Activated CD8-positive, alpha-beta memory T cell treated with anti-CD3 and anti-CD28 coated beads, Interleukin-2, amount 50 U/mL, for 4 hours (primary cell): ENCODE data around the gene PLEKHA4.
"Not testable (repeated sequence)": the region's sequence is repeated elsewhere in the genome, so short reads cannot be mapped to it uniquely, and the experiment has no call there.

Source experiments
- DNase-seq: peaks from one replicate; pipeline ENCODE4 v3.0.0-alpha.2; 2020

Gene PLEKHA4, protein sequence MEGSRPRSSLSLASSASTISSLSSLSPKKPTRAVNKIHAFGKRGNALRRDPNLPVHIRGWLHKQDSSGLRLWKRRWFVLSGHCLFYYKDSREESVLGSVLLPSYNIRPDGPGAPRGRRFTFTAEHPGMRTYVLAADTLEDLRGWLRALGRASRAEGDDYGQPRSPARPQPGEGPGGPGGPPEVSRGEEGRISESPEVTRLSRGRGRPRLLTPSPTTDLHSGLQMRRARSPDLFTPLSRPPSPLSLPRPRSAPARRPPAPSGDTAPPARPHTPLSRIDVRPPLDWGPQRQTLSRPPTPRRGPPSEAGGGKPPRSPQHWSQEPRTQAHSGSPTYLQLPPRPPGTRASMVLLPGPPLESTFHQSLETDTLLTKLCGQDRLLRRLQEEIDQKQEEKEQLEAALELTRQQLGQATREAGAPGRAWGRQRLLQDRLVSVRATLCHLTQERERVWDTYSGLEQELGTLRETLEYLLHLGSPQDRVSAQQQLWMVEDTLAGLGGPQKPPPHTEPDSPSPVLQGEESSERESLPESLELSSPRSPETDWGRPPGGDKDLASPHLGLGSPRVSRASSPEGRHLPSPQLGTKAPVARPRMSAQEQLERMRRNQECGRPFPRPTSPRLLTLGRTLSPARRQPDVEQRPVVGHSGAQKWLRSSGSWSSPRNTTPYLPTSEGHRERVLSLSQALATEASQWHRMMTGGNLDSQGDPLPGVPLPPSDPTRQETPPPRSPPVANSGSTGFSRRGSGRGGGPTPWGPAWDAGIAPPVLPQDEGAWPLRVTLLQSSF

DNA sequence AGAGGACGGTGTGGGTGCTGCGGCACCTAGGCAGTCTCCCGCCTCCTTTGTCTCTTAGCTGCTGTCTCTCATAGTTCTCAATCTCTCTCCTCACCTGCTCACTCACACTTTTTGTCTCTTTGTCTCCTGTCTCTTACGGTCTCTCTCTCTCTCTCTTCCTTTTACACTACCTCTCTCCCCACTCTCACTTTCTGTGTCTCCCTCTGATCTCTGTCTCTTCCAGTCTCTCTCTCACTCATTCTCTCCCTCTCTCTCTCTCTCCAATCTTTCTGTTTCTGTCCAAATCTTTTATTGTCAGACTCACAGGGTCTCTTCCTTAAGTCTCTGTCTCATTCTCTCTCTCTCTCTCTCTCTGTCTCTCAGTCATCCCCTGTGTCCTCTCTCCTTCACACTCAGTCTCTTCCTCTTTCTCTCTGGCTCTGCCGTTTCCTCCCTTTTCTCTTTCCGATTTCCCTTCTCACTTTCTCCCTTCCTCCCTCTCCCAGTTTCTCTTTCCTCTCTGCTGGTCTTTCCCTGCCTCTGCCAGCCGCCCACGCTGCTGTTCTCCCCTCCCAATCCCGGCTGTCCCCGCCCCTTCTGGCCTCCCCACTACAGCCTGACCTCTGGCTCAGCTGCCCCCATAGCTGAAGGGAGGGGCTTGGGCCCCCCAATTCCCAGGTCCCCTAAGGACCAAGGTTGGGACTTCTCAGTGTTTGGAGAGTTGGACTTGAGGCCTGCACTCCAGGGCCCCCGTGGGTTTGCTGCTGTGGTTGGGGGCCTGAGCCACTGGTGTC lies at the start of gene PLEKHA4:
Gene PLEKHA4 (minus strand): TSS at position 504 of the 773 bp plus-strand sequence. CDS start 997 bp downstream, outside the sequence.
- DNase-seq, result no peak

DNA sequence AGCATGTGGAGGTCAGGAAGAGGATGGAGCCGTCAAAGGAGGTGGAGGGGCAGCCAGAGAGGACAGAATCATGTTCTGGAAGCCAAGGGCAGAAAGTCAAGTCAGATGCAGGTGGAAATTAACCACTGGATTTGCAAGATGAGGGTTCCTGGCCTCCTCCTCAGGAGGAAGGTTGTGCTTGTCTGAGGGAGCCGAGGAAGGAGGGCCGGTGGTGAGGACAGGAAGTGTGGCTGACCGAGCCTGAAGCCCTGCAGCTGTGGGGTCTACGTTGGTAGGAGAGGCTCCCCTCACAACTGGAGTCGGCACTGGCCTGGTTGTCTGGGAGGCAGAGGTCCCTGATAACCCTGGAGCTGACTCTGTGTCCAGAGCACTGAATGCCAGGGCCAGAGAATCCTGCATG lies 49.7 kb upstream of the PLEKHA4 start:
- DNase-seq, result no peak

DNA sequence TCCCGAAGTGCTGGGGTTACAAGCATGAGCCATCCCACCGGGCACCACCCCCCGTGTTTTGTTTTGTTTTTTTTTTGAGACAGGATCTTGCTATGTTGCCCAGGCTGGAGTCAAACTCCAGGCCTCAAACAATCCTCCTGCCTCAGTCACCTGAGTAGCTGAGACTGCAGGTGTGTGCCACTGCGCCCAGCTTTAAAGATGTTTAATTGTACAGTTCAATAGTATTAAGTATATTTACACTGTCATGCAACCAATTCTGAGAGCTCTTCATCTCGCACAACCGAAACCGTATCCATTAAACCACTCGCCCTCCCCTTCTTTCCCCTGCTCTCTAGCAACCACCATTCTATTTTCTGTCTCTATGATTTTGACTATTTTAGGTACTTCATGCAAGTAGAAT lies 47.3 kb upstream of the PLEKHA4 start:
- DNase-seq, result no peak

DNA sequence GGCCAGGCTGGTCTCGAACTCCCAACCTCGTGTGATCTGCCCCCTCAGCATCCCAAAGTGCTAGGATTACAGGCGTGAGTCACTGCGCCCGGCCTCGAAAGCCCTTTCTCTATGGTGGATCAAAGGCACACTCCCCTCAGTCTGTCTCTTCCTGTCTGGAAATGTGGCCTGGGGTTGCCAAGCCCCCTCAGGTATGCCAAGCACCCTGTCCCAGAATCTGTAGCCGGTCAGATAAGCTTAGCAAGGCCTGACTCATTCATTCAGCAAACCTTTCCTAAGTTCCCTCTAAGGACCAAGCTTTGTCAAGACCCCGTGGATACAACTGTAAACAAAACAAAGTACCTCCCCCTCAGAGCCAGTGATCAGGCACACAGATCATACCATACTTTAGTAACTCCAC lies 45.8 kb upstream of the PLEKHA4 start:
- no peak for DNase-seq

DNA sequence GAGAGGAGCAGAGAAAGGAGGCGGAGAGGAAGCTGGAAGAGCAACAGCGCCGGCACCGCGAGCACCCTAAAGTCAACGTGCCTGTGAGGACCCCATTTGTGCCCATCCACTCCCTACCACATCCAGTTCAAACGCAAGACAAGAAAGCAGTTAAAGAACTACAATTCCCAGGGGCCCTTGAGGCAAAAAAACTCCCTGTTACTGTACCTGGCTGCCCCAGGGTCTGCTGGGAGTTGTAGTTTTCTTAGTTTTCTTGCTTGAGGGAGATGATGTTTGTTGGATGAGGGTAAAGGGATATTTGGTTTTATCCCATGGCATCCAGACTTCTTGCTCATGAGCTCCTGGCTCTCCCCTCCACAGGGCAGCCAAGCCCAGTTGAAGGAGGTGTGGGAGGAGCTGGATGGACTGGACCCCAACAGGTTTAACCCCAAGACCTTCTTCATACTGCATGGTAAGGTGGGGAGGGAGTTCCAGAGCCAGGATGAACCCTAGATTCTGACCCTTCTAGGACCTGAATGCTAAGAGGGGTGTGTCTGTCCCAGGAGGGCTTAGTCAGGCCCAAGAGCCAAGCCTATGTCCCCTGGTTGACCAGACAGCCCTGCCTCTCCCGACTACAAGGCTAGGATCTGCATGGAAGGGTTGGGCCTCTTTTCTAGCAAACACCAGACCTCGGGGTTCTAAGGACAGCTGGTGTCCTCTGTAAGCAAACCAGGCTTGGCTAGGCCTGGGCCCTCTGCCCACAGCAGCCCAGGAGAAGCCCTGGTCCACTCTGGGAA lies 44.9 kb upstream of the PLEKHA4 start:
- DNase-seq, result no peak

DNA sequence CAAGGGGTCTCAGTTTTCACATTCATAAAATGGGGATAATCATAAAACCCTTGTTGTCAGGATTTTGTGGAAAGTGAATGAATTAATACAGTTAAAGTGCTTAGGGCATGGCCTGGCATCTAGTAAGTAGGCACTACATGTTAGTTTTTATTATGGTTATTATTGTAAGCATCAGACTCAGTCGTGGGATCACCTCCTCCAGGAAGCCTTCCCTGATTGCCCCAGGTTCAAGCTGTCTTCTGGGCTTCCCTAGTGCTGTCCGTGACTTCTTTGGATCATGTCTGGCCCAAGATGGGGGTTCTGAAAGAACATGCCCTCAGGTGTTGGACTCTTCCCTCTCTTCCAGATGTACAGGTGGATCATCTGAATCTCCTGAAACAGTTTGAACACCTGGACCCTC lies 42.4 kb upstream of the PLEKHA4 start:
- DNase-seq, result no peak

DNA sequence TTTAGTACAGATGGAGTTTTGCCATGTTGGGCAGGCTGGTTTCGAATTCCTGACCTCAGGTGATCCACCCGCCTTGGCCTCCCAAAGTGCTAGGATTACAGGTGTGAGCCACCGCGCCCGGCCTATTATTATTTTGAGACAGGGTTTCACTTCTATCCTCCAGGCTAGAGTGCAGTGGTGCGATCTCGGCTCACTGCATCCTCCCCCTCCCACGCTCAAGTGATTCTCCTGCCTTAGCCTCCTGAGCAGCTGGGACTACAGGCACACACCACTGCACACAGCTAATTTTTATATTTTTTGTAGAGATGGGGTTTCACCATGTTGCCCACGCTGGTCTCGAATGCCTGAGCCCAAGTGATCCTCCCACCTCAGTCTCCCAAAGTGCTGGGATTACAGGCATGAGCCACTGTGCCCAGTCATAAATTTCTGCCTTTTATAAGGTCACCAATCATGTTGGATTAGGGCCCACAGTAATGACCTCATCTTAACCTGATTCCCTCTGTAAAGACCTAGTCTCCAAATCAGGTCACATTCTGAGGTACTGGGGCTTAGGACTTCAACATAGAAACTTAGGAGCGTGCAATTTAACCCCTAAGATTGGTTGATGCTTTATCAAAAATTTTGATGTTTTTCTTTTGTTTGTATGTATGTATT lies 41.1 kb upstream of the PLEKHA4 start:
- not testable (repeated sequence) for DNase-seq

DNA sequence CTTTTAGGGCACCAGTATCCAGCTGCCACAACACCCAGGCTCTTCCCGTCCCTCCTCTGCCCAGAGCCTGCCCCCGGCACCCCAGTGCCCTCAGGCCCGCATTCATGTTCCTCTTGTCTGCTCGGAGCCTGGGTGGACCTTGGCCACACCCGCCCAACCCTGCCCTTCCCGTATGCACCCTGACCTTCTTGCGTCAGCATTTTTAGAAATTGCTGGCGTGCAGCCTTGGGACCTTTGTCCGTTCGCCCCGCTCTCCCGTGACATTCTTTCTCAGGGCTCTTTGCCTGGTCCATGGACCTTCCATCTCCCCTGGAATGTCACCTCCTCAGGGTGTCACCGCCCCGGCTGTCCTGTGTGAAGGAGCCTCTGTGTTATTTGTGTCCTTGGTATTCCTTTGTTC lies 39.3 kb upstream of the PLEKHA4 start:
- no peak for DNase-seq

DNA sequence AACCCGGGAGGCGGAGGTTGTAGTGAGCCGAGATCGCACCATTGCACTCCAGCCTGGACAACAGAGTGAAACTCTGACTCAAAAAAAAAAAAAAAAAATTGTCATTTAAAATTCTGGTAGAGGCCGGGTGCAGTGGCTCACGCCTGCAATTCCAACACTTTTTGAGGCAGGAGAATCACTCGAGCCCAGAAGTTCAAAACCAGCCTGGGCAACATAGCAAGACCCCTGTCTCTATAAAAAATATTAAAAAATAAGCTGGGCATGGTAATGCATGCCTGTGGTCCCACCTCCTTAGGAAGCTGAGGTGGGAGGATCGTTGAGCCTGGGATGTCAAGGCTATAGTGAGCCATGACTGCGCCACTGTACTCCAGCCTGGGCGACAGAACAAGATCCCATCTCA lies 37.9 kb upstream of the PLEKHA4 start:
- no peak for DNase-seq

DNA sequence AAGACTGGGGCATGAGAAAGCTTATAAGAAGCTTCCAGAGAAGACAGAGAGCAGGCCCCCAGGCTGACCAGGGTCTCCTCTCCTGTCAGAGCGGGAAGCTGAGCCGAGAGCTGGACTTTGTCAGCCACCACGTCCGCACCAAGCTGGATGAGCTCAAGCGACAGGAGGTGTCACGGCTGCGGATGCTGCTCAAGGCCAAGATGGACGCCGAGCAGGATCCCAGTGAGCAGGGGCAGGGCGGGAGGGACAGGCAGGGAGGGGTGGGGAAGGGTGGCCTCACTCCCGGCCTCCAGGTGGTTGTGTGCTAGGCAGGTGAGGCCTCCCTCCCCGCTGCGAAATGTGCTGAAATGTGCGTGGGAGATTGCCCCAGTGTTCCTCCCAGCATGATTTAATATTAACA lies 37.2 kb upstream of the PLEKHA4 start:
- no peak for DNase-seq

DNA sequence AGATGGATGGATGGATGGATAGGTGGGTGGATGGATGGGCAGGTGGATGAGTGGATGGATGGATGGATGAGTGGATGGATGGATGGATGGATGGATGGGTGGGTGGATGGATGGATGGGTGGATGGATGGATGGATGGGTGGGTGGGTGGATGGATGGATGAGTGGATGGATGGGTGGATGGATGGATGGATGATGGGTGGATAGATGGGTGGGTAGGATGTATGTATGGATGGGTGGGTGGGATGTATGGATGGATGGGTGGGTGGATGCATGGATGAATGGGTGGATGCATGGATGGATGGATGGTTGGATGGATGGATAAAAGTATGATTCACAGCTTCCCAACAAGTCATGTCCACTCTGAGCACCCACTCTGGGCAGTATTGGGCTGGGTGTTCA lies 35.4 kb upstream of the PLEKHA4 start:
- DNase-seq, result not testable (repeated sequence)

DNA sequence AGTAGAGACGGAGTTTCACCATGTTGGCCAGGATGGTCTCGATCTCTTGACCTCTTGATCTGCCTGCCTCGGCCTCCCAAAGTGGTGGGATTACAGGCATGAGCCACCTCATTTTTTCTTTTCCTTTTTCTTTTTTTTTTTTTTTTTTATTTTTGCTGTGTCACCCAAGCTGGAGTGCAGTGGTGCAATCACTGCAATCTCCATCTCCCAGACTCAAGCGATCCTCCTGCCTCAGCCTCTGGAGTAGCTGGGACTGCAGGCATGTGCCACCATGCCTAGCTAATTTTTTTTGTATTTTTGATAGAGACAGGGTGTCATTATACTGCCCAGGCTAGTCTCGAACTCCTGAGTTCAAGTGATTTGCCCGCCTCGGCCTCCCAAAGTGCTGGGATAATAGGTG lies 33.9 kb upstream of the PLEKHA4 start:
- not testable (repeated sequence) for DNase-seq

DNA sequence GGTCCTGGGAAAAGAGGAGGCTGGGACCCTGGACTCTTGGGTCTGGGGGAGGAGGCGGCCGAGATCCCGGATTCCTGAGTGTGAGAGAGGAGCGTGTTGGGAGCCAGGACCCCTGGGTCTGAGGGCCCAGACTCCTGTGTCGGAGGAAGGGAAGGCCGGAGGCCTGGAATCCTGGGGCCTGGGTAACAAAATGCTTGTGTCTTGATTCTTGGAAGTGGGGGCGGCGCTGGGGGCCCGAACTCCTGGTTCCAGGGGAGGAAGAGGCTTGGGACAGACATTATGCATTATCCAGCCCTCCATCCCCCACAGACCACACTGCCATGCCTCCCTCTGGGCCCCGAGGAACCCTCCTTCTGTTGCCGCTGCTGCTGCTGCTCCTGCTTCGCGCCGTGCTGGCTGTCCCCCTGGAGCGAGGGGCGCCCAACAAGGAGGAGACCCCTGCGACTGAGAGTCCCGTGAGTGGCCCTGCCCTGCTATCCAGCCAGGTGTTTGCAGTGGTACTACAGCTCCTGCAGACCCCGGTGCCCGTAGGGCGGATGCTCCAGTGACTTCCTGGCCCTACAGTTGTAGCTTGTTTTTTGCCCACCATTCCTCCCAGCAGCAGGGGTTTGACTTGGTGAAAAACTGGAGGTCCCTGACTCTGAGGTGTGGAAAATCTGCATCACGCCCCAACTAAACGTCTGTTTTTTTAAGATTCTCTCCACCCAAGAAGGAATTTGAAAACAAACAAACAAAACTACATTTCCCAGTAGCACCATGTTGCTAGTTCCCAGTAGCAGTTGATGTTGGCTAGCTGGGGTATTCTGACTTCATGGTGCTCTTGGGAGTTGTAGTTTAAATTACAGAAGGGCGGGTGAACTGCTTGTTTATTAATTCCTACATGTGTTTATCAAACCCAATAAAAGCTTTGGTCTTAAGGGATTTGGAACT lies 32.3 kb upstream of the PLEKHA4 start:
- no peak for DNase-seq

DNA sequence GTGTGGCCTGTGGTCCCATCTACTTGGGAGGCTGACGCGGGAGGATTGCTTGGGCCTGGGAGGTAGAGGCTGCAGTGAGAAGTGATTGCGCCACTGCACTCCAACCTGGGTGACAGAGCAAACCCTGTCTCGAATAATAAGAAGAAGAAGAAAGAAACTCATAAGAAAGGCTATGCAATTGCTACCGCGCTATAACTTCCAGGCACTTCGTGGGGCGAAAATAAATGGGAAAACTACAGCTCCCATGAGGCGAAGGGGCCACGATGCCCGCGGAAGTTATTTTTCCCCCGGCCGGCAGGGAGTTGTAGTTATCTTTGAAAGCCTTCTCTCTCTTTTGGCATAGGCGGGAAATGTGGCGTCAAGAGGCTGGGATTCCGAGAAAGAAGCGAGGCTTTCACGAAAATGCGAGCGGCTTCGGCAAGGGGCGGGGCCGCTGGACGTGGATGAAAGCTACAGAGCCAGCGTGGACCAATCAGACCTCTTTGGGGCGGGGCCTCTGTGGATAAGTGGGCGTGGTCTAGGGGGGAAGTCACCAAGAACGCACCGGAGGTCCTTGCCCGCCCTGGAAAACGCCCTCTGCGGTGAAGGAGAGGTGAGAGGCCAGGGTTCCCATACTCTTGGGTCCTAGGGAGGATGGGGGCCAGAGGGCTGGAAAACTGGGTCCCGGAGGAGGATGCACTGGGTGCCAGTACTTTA lies 31.5 kb upstream of the PLEKHA4 start, which contains the start of gene NUCB1:
Gene NUCB1 (plus strand): TSS at position 532 of the 696 bp plus-strand sequence. CDS start 485 bp downstream, outside the sequence.
- DNase-seq, result peak; percentile 99

DNA sequence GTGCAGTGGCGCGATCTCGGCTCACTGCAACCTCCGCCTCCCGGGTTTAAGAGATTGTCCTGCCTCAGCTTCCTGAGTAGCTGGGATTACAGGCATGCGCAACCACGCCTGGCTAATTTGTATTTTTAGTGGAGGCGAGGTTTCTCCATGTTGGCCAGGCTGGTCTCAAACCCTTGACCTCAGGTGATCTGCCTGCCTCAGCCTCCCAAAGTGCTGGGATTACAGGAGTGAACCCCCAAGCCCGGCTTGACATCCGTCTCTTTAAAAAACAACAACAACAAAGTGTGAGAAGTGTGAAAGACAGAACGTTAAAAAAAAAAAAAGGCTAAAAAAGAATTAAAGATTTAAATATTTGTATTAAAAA lies 31.0 kb upstream of the PLEKHA4 start:
- DNase-seq, result not testable (repeated sequence)

DNA sequence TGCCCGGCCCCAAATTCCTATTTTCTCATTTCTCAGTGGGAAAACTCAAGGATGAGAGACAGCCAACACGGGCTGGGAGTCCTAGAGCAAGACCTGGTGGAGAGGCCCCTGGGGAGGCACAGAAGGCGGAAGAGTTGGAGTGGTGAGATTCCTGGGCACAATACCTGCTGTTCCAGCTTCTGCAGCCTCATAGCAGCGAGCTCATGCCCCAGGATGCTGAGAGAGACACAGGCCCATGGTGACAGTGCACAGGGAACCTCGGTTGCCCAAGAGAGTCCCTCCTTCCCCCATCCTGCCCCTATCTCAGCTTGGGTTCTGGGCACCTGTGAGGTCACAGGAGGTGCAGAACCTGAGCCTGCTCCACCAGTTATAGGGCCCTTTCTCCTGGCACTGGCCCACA lies 28.8 kb upstream of the PLEKHA4 start:
- DNase-seq, result no peak

DNA sequence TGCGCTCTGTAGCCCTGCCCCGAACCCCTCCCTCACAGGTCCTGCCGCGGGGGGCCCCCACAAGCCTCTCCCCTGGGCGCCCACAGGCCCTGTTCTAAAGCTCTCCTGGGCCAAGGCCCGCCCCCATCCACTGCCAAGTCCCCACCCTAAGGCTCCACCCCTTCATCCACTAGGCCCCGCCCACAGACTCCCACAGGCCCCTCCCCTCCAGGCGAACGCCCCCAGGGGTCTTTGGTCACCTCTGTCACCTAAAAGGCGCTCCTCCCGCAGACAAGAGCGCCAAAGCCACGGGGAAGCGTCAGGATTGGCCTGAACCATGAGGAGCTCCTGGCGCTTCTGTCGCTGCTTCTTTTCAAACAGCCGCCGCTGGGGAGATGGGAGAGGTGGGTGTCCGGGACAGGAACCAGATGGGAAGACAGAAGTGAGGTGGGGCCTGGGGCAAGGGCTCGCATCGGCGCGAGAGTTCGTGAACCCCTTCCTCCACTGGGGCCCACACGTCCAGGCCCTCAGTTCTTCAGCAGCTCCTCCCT lies 27.8 kb upstream of the PLEKHA4 start:
- peak; percentile 50 for DNase-seq

DNA sequence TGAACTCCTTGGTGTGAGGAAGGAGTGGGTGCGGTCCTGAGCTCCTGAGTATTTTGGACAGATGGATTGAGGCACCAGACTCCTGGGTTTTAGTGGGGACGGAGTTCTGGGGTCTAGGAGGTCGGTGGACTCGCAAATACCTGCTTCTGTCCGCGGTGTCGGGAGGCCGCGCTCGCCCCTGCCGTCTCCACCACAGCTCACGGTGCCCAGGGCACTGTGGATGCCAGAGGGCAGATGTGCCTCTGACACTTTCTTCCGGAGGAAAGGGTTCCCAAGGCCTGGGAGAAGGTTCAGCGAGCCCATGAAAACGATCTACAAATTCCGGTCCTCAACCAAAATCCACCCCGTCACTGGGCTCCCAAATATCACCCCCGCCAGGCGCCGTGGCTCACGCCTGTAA lies 26.8 kb upstream of the PLEKHA4 start:
- no peak for DNase-seq

DNA sequence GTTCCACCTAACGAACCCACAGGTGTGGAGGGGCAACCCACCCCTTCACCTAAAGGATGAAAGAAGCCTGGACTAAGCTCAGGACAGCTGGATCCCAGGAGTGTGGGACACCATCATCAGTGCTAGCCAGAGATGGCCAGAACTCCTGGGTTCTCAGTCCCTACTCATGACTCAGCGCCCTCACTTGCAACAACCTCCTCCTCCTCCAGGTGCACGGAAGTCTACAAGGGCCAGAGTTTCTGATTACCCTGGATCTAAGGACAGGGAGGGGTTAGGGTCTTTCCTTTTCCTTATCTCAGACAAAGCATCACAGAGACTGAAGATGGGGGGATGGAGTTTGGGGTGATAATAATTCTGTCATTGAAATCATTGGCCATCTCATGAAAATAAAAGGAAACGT lies 22.1 kb upstream of the PLEKHA4 start:
- DNase-seq, result no peak

DNA sequence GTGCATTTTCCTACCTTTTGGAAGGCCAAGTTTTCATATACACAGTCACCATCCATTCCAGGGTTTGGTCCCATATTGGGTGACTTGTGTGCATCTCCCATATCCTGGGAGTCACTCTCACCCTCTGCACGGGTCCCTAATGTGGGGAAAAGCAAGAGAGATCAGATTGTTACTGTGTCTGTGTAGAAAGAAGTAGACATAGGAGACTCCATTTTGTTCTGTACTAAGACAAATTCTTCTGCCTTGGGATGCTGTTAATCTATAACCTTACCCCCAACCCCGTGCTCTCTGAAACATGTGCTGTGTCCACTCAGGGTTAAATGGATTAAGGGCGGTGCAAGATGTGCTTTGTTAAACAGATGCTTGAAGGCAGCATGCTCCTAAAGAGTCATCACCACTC lies 21.1 kb upstream of the PLEKHA4 start:
- not testable (repeated sequence) for DNase-seq
